Kidney epithelial cell (primary cell): ENCODE measurements around the gene KRT40. TPM values are rescaled to one million over a fixed set of nuclear protein-coding genes. Genes with fewer than 3 reads are reported as not detected.

Source experiments
- DNase-seq: peaks from one replicate; pipeline ENCODE4 v3.0.0-alpha.2; 2010; ENCODE audit warnings: low read depth
- H3K27me3 ChIP-seq: 2 replicates; pipeline ENCODE4 v1.6.0; 2011; ENCODE audit warnings: low read length; ENCODE audit not compliant: control insufficient read depth, insufficient read depth
- H3K36me3 ChIP-seq: 2 replicates; pipeline ENCODE4 v1.5.1; 2011; ENCODE audit warnings: low read length; ENCODE audit not compliant: control insufficient read depth, insufficient read depth
- H3K4me3 ChIP-seq: 2 replicates; pipeline ENCODE4 v1.5.1; 2011; ENCODE audit warnings: low read depth, mild to moderate bottlenecking, control low read depth, low read length
- total RNA-seq: library from RNA; depleted of rRNA; stranded (reverse); fragments of >200 nt; gene quantifications from 2 replicates; pipeline ENCODE4 v1.2.3, GENCODE V29; 2015
- TF ChIP-seq, protein P1 (sequence below): IDR thresholded peaks from 2 replicates; pipeline ENCODE4 v1.5.1; 2011; ENCODE audit warnings: mild to moderate bottlenecking, moderate library complexity, low read length, control low read depth, inconsistent platforms; ENCODE audit not compliant: insufficient read depth, poor library complexity, severe bottlenecking

KRT40 gene
- total RNA-seq, 1 donor from 2014 or later = not detected

DNA sequence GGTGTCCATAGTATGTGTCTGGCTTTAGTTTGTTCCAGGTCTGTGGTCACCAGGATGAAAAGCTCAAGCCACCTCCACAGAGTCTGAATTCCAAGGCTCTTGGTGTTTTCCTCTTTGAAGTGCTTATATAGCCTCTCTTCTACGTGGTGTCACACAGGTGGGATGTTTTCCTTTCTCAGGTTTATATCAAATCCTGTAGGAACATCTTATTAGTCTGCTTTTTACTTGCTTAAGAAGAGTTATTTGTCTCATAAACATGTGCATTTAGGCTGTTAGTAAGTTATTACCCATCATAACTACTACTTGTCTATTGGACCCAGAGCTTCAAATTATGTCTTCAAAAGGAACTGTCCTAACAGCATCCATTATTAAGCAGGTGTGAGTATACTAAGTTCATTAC, 17.3 kb downstream of the KRT40 start, which contains the start of gene KRT39:
KRT39 (minus strand) TSS at position 101 of the 400 bp plus-strand sequence; CDS start at position 9, 92 bp downstream.
- no peak for DNase-seq
- TF ChIP-seq, protein P1, sequence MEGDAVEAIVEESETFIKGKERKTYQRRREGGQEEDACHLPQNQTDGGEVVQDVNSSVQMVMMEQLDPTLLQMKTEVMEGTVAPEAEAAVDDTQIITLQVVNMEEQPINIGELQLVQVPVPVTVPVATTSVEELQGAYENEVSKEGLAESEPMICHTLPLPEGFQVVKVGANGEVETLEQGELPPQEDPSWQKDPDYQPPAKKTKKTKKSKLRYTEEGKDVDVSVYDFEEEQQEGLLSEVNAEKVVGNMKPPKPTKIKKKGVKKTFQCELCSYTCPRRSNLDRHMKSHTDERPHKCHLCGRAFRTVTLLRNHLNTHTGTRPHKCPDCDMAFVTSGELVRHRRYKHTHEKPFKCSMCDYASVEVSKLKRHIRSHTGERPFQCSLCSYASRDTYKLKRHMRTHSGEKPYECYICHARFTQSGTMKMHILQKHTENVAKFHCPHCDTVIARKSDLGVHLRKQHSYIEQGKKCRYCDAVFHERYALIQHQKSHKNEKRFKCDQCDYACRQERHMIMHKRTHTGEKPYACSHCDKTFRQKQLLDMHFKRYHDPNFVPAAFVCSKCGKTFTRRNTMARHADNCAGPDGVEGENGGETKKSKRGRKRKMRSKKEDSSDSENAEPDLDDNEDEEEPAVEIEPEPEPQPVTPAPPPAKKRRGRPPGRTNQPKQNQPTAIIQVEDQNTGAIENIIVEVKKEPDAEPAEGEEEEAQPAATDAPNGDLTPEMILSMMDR = no peak
- Histone ChIP-seq H3K4me3 (no peak within 1 kb of the TSS), H3K36me3 (no peaks in the 10 kb centered on the region), H3K27me3 (no peaks in the 10 kb centered on the region)

DNA sequence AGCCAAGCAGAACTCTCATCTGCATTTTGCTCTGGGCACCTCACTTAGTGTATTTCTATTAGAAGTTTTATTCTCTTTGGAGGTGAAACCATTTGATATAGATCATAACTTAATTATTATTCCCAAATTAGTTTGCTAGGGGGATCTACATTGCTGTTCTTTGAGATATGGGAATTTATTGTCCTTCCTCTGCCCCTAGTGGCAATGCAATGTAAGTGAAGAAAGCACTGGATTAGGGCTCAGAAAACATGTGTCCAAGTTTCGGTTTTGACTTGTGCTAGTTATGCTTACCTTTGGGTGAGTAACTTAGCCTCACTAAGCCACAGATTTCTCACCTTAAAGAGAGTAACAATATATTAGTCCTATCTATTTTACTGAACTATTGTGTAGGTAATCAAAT, 20.3 kb downstream of the KRT40 start:
- TF ChIP-seq, protein P1 = peak; percentile 47
- H3K4me3 ChIP-seq = no peak overlapping the region
- DNase-seq = no peak
- no peaks in the 10 kb centered on the region for H3K27me3 ChIP-seq
- no peaks in the 10 kb centered on the region for H3K36me3 ChIP-seq

DNA sequence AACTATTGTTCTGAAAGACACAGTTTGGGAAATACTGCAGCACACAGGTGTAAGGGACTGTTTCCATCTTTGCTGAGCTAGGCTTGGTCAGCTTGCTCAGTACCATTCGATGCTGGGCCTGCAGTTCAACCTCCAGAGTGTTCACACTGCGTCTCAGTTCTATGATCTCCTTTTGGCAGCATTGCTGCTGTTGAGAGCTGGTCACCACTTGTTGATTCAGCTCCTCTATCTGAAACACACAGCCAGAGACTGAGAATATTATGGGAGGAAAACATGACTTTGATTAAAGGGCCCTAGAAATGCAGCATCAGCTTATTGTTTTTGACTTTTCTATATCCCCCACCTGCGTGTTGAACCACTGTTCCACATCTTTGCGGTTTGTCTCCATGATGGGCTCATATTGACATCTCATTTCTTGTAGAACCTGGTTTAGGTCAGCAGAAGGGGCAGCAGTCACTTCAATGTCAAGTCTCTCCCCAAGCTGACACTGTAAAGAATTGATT, 22.0 kb downstream of the KRT40 start:
- Histone ChIP-seq H3K27me3 (no peaks in the 10 kb centered on the region), H3K36me3 (no peaks in the 10 kb centered on the region), H3K4me3 (no peak overlapping the region)
- no peak for DNase-seq
- TF ChIP-seq, protein P1 = no peak

GRCh38 chr17:40961591-40961990, 22.5 kb downstream of the KRT40 start:
- no peaks in the 10 kb centered on the region for H3K27me3 ChIP-seq
- DNase-seq = no peak
- H3K4me3 ChIP-seq = no peak overlapping the region
- no peaks in the 10 kb centered on the region for H3K36me3 ChIP-seq
- TF ChIP-seq, protein P1 = no peak

DNA sequence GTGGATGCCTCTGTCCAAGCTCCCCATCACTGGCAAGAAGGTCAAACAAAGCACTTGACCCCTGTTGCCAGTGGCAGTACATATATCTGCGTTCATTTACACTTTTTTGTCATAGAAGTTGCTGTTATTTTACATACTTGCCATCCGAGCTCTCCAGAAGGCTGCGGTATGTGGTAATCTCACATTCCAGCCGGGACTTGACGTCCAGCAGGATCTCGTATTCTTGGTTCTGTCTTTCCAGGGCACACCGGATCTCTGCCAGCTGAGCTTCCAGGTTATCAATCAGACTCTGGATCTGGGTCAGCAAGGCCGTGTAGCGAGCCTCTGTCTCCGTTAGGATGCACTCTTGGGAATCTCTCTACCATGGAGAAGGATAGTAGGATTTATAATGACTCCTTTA, 24.0 kb downstream of the KRT40 start:
- H3K36me3 ChIP-seq = no peaks in the 10 kb centered on the region
- no peaks in the 10 kb centered on the region for H3K27me3 ChIP-seq
- TF ChIP-seq, protein P1 = no peak
- no peak overlapping the region for H3K4me3 ChIP-seq
- no peak for DNase-seq

DNA sequence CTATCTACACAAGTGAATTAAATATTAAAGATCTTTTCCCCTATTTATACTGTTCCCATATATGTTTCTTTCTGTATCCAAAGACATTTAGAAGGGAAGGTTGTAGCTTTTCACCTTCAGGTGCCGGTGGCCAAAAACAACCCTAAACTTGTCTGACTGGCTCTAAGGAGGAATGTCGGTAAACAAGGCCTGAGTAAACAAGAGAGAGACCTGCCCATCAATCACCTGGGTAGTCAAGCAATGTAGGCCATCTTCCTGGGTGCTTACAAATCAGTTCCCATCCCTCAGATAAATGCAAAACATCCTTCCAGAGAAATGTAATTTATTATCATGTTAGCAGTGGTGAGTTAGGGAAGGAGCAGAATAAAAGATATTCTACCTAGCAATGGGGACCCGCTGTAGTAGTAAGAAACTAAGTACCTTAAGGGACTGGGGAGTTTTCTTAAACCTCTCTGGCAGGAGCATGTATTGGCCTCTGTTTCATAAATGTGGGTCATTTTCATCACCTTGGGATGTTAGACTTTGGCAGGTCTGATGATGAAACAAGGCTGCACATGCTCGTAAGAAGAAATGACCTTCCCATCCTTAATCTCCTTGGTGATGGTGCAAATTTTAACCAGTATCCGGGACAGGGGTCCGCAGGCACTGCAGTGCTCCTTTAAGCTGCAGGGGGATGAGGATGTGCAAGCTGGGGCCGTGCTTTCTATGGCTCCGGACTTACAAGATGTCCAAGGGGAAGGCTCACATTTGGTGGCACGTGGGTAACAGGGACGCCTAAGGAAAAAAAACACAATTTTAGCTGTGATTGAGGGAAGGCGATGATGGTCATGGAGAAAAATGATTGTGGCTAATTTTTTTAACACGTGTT, 25.8 kb downstream of the KRT40 start:
- DNase-seq = no peak
- Histone ChIP-seq H3K4me3 (no peak overlapping the region), H3K36me3 (no peaks in the 10 kb centered on the region), H3K27me3 (no peaks in the 10 kb centered on the region)
- TF ChIP-seq, protein P1 = no peak
